ENCODE measurements around the gene C5. TPM values are rescaled to one million over a fixed set of nuclear protein-coding genes. Genes with fewer than 3 reads are reported as not detected.

The C5 gene
- total and polyA plus RNA-seq, 2 experiments from 2014 or later = 0.31 TPM; not detected in 1

DNA sequence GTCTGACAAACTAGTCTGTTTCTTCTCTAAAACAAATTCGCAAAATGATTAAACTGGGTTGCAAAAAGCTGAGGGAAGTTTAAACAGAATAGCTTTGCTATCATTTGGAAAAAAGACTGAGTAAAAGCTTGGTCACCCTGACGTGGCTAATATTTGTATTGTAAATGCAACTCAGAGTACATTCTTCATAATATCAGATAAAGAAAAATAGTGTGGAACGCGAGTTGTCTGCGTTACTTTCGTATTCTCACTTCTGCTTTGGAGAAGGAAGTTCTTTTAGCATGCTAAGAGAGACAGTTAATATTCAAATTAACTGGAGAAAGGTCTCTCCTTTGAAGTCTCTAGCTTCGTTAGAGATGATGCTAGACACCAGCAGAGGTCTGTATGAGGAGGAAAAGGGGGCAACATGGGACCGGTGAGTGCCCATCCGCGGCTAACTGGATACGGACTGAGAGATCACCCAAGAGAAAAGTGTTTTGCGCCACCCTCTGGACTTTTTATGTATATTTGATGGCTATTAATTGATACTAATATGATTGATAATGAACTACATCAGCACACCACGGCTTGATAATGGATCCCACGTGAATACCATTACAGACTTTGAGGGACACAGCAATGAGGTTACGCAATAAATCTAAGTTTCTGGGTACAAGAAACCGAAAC is 21.8 kb upstream of the C5 start:
- Histone ChIP-seq H3K36me3 (ENCODE audit: insufficient read depth) (no peaks in the 10 kb centered on the region), H3K4me1 (ENCODE audit: insufficient read depth) (peaks cover 16% of the 10 kb centered on the region), H3K4me2 (no peak overlapping the region), H3F3A (replicated peaks; ENCODE audit: low read depth) (peaks cover 13% of the 10 kb centered on the region), H3K79me2 (replicated peaks; ENCODE audit: insufficient read depth) (no peaks in the 10 kb centered on the region), H3K4me3 (no peak overlapping the region), H2AFZ (no peak overlapping the region), H3K27me3 (ENCODE audit: insufficient read depth) (peaks cover 89% of the 10 kb centered on the region), H3K9me2 (ENCODE audit: insufficient read depth) (no peaks in the 10 kb centered on the region), H3K27ac (ENCODE audit: low read depth) (no peak overlapping the region), H4K20me1 (replicated peaks; ENCODE audit: insufficient read depth) (peaks cover 16% of the 10 kb centered on the region)
- ATAC-seq (no peak), DNase-seq (ENCODE audit: low spot score) (peak; percentile 40)
- Mint-ChIP-seq H3K4me1 (peaks cover 12% of the 10 kb centered on the region), H3K36me3 (ENCODE audit: low read depth) (peaks cover 5% of the 10 kb centered on the region), H3K27me3 (ENCODE audit: insufficient read depth, low read depth, poor library complexity) (peaks cover 44% of the 10 kb centered on the region), H3K4me3 (no peak overlapping the region), H3K27ac (no peak overlapping the region), H3K9me3 (no peaks in the 10 kb centered on the region; the same call in 2 of the 3 replicates)
- TF ChIP-seq STAT1 (IDR thresholded peaks at IDR 0.05; ENCODE audit: unreplicated experiment) = no peak
- TF ChIP-seq CREB1 (CRISPR knock-in tag; IDR thresholded peaks at IDR 0.05; ENCODE audit: low read depth) = no peak

DNA sequence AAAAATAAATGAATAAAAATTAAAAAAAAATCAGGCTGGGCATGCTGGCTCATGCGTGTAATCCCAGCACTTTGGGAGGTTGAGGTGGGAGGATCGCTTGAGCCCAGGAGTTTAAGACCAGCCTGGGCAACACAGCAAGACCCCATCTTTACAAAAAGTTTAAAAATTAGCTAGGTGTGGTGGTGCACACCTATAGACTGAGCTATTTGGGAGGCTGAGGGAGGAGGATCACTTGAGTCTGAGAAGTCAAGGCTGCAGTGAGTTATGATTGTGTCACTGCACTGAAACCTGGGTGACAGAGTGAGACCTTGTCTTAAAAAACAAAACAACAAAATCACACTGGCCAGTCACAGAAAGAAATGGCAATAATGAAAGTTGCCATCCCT is 21.3 kb upstream of the C5 start:
- peaks cover 40% of the 10 kb centered on the region for H3K27me3 Mint-ChIP-seq (ENCODE audit: insufficient read depth, low read depth, poor library complexity)
- H3K4me3 ChIP-seq = no peak overlapping the region
- peaks cover 16% of the 10 kb centered on the region for H4K20me1 ChIP-seq (replicated peaks; ENCODE audit: insufficient read depth)
- no peak overlapping the region for H3K4me3 Mint-ChIP-seq
- ATAC-seq (no peak), DNase-seq (ENCODE audit: low spot score) (no peak)
- no peaks in the 10 kb centered on the region; the same call in 2 of the 3 replicates for H3K9me3 Mint-ChIP-seq
- peaks cover 5% of the 10 kb centered on the region for H3K36me3 Mint-ChIP-seq (ENCODE audit: low read depth)
- no peaks in the 10 kb centered on the region for H3K79me2 ChIP-seq (replicated peaks; ENCODE audit: insufficient read depth)
- peaks cover 12% of the 10 kb centered on the region for H3K4me1 Mint-ChIP-seq
- peaks cover 16% of the 10 kb centered on the region for H3K4me1 ChIP-seq (ENCODE audit: insufficient read depth)
- no peak overlapping the region for H3K4me2 ChIP-seq
- no peaks in the 10 kb centered on the region for H3K9me2 ChIP-seq (ENCODE audit: insufficient read depth)
- H3F3A ChIP-seq (replicated peaks; ENCODE audit: low read depth) = peaks cover 13% of the 10 kb centered on the region
- TF ChIP-seq, protein P1, sequence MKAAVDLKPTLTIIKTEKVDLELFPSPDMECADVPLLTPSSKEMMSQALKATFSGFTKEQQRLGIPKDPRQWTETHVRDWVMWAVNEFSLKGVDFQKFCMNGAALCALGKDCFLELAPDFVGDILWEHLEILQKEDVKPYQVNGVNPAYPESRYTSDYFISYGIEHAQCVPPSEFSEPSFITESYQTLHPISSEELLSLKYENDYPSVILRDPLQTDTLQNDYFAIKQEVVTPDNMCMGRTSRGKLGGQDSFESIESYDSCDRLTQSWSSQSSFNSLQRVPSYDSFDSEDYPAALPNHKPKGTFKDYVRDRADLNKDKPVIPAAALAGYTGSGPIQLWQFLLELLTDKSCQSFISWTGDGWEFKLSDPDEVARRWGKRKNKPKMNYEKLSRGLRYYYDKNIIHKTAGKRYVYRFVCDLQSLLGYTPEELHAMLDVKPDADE (IDR thresholded peaks at IDR 0.05) = no peak
- no peak for TF ChIP-seq EZH2phosphoT487 (IDR thresholded peaks at IDR 0.05; ENCODE audit: unreplicated experiment)
- TF ChIP-seq, protein P2, sequence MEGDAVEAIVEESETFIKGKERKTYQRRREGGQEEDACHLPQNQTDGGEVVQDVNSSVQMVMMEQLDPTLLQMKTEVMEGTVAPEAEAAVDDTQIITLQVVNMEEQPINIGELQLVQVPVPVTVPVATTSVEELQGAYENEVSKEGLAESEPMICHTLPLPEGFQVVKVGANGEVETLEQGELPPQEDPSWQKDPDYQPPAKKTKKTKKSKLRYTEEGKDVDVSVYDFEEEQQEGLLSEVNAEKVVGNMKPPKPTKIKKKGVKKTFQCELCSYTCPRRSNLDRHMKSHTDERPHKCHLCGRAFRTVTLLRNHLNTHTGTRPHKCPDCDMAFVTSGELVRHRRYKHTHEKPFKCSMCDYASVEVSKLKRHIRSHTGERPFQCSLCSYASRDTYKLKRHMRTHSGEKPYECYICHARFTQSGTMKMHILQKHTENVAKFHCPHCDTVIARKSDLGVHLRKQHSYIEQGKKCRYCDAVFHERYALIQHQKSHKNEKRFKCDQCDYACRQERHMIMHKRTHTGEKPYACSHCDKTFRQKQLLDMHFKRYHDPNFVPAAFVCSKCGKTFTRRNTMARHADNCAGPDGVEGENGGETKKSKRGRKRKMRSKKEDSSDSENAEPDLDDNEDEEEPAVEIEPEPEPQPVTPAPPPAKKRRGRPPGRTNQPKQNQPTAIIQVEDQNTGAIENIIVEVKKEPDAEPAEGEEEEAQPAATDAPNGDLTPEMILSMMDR (conservative IDR thresholded peaks at IDR 0.05; ENCODE audit: low read depth in 2 of 2) = no peak
- no peak for TF ChIP-seq EZH2 (IDR thresholded peaks at IDR 0.05; ENCODE audit: low read depth, unreplicated experiment)
- TF ChIP-seq ZNF114 (CRISPR knock-in tag; IDR thresholded peaks at IDR 0.05) = no peak
- H3K36me3 ChIP-seq (ENCODE audit: insufficient read depth) = no peaks in the 10 kb centered on the region
- H3K27ac ChIP-seq (ENCODE audit: low read depth) = no peak overlapping the region
- peaks cover 84% of the 10 kb centered on the region for H3K27me3 ChIP-seq (ENCODE audit: insufficient read depth)
- H2AFZ ChIP-seq = no peak overlapping the region
- no peak overlapping the region for H3K27ac Mint-ChIP-seq

Measured in GM23338 (cell line).